ENCODE results near the gene PGM1.

DNA sequence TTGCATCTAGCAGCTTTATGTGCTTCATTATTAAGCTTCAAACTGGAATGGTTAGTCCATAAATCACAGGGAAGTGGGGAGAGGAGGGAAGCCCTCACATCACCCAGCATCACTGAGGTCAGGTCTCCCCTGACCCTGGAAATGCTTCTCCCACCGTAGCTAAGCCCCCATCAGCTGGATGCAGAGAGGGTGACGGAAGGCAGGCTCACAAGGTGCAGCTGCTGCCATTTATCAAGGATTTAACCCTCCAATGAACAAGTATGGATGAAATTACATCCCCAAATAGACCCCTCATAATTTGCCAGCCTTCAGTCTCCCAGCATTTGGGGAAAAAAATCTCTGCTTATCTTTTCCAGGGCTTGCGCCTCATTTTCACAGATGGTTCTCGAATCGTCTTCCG, 60.8 kb downstream of the PGM1 start:
- no peak for TF ChIP-seq CTCF (IDR thresholded peaks at IDR 0.05)
- no peak for TF ChIP-seq POLR2A (IDR thresholded peaks at IDR 0.05; ENCODE audit: low read depth)
